AG04449 (cell line): Measurements from ENCODE around the gene ALX4.

ENCODE experiments used
- CTCF ChIA-PET: fragments of 350-600 bp; formaldehyde crosslinking; extraction: SDS; loops from one replicate; lab custom pipeline; 2021; ENCODE audit warnings: antibody characterized with exemption; lab: Yijun Ruan, JAX
- POLR2A ChIA-PET: fragments of 400-600, 350-600 bp; formaldehyde crosslinking; extraction: SDS; loops from one replicate; lab custom pipeline; 2020; ENCODE audit warnings: antibody characterized with exemption, inconsistent platforms; lab: Yijun Ruan, JAX
- DNase-seq: peaks from one replicate; pipeline ENCODE4 v3.0.0-alpha.2; 2010; ENCODE audit warnings: low read depth, low spot score
- H3K4me3 ChIP-seq: 2 replicates; pipeline ENCODE4 v1.5.1; 2011; ENCODE audit warnings: low read depth, mild to moderate bottlenecking, control low read depth, low read length
- CTCF ChIP-seq: IDR thresholded peaks from one replicate; pipeline ENCODE4 v1.5.1; 2011; ENCODE audit warnings: mild to moderate bottlenecking, moderate library complexity, low read length, control low read depth, inconsistent platforms; ENCODE audit not compliant: insufficient read depth; ENCODE audit errors: missing control alignments

ALX4 gene

GRCh38 chr11:44219830-44220796 is 89.8 kb downstream of the ALX4 start:
- no peak overlapping the region for H3K4me3 ChIP-seq
- no peak for DNase-seq
- TF ChIP-seq CTCF = no peak
- POLR2A ChIA-PET = no interaction called here
- CTCF ChIA-PET = interaction anchor here (1.0 kb wide), 1 partner anchor 29 kb away, joined by 3 read pairs; no protein-coding TSS in a partner anchor

- H3K4me3 ChIP-seq = no peak overlapping the region
- POLR2A ChIA-PET = no interaction called here
- CTCF ChIA-PET = interaction anchor here (1.2 kb wide), 1 partner anchor 19 kb away, joined by 3 read pairs; no protein-coding TSS in a partner anchor
- TF ChIP-seq CTCF = no peak
- DNase-seq = no peak
Observed at GRCh38 chr11:44217432-44217831, 92.5 kb downstream of the ALX4 start.

GRCh38 chr11:44213148-44213547 is 96.8 kb downstream of the ALX4 start:
- POLR2A ChIA-PET = no interaction called here
- no peak overlapping the region for H3K4me3 ChIP-seq
- TF ChIP-seq CTCF = no peak
- DNase-seq = no peak
- CTCF ChIA-PET = interaction anchor here (1.2 to 1.6 kb wide), 3 partner anchors 10 to 79 kb away, joined by 3 to 4 read pairs (median 3); no protein-coding TSS in a partner anchor

GRCh38 chr11:44212128-44212527 is 97.8 kb downstream of the ALX4 start:
- POLR2A ChIA-PET = no interaction called here
- CTCF ChIA-PET = interaction anchor here (1.3 kb wide), 1 partner anchor 21 kb away, joined by 4 read pairs; no protein-coding TSS in a partner anchor
- no peak for TF ChIP-seq CTCF

More at GRCh38 chr11:44212128-44212527, 97.8 kb downstream of the ALX4 start:
- DNase-seq = no peak
- no peak overlapping the region for H3K4me3 ChIP-seq
